ENCODE results near the gene SLC16A7.
"Not testable (repeated sequence)": the region's sequence is repeated elsewhere in the genome, so short reads cannot be mapped to it uniquely, and the experiment has no call there.

Gene SLC16A7

DNA sequence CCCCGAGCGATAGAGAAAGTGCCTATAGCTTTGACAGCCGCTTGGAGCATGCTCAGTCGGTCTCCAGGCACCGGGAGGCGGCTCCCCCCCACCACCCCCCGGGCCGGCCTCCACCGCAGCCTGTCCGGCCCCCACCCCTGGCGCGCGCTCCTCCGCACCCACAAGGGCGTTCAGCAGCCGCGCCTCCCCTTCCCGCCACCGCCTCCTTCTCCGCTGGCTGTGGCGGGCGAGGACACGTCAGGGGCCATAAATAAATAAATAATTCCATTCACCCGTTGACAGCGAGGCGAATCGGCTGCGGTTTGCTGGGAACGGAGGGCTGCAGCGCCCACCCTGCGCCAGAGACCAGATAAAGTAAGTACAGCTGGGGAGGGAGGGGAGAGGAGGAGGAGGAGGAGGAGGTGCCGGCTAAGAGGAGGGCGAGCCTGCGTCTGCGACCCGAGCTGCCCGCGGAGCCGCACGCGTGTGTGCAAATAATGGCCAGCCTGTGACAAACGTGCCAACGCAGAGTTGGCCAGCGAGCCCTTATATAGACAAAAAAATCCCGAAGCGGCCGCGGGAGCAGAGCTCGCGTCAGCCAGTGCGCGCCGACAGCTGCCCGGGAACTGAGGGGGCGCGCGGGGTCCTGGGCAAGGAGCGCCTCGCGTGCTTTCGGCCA, at the start of gene SLC16A7:
SLC16A7 (plus strand) TSS at position 147 of the 658 bp plus-strand sequence. CDS start 108,773 bp downstream, outside the sequence.
- DNase-seq: peak; percentile 80

DNA sequence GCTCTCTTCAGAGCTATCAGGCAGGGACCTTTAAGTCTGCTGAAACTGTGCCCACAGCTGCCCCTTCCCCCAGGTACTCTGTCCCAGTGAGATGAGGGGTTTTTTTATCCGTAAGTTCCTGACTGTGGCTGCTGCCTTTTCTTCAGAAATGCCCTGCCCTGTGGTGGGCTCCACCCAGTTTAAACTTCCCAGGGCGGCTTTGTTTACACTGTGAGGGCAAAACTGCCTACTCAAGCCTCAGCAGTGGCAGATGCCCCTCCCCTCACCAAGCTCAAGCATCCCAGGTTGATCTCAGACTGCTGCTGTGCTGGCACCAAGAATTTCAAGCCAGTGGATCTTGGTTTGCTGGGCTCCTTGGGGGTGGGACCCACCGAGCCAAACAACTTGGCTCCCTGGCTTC, 46.9 kb upstream of the SLC16A7 start:
- peak; percentile 5 for DNase-seq

DNA sequence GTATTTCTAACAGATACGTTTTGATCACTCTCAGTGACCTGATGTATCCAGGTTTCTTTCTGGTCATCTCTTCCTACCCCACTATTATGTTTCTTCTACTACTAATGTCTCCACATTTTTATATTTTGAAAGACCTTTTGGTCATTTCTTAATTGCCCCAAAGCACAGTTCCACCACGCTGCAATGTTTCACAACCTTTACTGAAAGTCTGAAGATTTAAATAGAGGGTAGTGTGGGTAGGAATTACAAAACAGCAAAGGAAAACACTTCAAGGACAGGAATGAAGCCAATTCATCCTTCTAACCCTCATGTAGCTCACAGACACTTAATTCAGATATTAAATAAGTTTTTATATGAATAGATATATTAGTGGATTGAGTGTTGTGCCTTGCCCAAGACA, 36.1 kb upstream of the SLC16A7 start:
- no peak for DNase-seq

DNA sequence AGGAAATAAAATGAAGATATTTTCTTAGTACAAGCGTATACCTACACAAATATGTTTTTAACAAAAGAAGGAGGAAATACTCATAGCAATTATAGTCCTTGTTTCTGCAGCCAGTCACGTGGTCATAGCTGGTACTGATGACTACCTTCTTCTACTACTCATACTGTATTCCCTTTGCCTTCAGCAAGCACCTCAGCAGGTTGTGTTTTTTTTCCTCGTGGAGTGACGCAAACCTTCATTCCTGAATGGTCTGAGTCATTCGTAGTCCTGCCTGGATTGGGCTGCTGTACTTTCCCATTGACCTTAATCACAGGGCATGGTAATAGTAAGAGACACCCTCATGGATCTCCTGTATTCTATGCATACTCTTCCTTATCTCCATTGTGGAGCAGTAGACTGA, 25.7 kb upstream of the SLC16A7 start:
- DNase-seq: no peak

DNA sequence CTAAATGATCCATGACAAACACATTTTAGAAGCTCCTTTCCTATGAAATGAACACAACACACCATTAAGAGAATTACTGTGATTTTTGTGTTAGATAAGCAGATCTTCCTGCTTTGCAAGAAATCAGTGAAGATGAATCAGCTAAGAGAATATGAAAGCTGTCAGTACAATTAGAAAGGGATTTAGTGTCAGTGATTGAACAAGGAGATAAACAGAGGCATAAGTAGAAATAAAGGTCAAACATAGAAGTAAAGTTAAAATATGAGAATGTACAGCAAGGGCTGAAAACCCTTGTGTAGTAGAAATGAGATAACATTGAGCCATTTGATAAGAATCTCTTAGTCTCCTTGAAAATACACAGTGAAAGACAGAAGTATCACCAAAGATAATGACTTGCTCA, 21.4 kb upstream of the SLC16A7 start:
- no peak for DNase-seq

DNA sequence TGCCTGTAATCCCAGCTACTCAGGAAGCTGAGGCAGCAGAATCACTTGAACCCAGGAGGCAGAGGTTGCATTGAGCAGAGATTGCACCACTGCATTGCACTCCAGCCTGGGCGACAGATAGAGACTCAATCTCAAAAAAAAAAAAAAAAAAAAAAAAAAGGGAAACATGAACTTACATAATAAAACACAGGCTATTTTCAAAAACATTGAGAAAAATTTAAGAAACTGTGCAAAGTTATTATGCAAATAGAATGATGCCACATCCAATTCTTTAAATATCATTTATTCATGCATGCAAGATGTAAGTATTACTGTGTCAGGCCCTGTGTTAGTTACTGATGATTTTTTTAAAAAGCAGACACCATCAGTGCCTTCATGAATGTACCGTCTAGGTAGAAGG, 20.0 kb upstream of the SLC16A7 start:
- no peak for DNase-seq

DNA sequence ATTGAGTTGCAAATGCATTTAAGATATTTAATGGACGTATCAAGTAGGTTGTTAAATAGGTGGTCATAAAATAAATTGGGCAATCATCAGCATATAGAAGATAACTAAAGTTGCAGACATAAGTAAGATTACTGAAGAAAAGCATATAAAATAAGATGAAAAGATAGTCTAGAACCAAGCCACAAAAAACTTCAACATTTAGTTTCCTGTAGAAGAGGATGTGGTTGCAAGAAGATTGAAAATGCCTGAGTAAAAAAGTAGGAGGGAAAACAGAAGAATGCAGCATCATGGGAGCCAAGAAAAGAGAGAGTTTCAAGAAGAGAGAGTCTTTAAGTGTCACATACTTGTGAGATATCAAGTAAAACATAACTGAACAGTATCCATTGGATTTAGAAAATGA, 17.6 kb upstream of the SLC16A7 start:
- DNase-seq: no peak

- no peak for DNase-seq
Observed at GRCh38 chr12:59579631-59580030, 16.2 kb upstream of the SLC16A7 start.

- no peak for DNase-seq
Observed at GRCh38 chr12:59580050-59580449, 15.8 kb upstream of the SLC16A7 start.

DNA sequence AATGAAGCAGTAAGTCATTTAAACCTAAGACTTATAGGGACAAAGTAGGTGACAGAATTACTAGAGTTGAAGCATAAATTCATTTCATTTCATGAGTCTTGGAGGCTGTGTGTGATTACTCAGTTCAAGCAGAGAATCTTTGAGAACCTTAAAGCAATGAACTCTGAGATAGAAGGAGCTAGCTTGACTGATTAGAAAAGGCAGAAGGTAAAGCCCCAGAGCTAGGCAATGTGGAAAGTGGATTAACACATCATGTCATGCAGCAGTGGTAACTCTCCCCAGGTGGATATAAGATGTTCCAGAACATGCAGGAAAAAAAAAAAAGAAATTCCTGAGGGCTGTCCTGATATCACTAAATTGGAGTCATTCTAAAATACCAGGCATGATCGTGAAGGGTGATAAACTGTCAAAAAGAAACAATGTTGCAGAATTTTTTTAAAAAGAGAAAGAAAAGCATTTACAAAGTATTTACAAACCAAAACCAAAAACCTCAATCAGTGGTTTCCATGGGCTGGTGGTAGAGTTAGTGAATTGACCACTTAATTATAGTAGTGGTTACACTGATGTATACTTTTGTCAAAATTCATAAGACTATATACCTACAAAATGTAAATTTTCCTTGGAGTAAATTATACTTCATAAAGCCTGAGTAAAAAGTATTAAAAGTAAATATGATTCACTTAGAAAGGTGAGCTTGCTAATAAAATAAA, 12.7 kb upstream of the SLC16A7 start:
- no peak for DNase-seq

DNA sequence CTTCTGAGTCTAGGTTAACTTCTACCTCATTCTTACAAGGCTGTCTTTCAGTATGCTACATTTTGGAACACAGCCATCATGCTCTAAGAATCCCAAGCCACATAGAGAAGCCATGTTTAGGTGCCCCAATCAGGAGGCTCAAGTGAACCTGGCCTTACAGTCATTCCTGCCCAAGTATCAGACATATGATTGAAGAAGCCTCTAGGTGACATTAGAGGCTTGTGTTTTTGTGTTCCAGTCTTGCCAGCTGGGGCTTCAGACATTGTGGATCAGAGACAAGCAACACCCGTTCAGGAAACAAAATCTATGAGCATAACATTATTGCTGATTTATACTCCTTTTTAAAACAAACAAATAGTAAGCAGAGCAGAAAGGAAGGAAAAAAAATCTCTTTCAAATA, 8.1 kb upstream of the SLC16A7 start:
- DNase-seq: no peak

- no peak for DNase-seq
Observed at GRCh38 chr12:59593761-59594160, 2.1 kb upstream of the SLC16A7 start.

DNA sequence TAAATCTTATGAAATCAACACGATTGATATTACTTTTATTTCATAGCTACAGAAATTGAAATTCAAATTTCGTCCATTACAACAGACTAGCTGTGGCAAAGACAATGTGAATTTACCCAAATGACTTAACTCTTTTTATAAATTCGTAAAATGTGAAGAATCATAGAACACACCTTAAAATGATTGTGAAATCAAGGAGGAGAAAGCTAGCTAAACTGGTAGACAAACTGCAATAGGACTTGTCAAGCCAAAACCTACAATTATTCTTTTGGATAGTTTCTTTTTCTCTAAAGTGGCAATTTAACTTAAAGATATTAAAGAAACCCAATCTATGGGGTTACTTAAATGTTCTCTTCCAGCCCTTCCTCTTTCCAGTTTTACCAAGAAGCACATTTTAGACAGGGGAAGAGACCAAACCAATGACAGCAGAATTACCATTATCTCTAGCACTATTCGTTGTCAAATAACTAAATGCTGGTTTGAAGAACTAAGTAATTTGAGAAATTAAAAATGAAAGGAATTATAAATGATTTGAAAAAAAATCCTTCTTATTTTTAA, 807 bp upstream of the SLC16A7 start:
- DNase-seq: no peak

DNA sequence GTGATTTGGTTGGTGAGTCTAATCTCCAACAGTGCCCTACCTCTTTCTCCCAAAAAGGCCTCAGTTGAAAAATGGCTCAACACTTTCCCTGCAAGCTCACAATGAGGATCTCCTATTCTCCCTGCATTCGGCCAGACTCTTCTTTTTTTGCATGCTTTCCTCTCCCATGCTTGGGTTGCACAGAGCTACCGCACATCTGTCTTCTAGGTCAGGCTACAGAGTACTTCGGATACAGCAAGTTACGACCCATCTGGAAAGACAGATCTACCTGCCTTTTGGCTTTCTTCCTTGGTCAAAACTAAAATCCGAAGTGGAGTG, 305 bp upstream of the SLC16A7 start:
- no peak for DNase-seq

- peak; percentile 32 for DNase-seq
Observed at GRCh38 chr12:59597385-59597781, 1.6 kb downstream of the SLC16A7 start.

GRCh38 chr12:59600171-59600570, 4.3 kb downstream of the SLC16A7 start:
- DNase-seq: no peak

- no peak for DNase-seq
Observed at GRCh38 chr12:59603754-59604153, 7.9 kb downstream of the SLC16A7 start.

GRCh38 chr12:59612823-59613434, 17.1 kb downstream of the SLC16A7 start:
- DNase-seq: not testable (repeated sequence)

DNA sequence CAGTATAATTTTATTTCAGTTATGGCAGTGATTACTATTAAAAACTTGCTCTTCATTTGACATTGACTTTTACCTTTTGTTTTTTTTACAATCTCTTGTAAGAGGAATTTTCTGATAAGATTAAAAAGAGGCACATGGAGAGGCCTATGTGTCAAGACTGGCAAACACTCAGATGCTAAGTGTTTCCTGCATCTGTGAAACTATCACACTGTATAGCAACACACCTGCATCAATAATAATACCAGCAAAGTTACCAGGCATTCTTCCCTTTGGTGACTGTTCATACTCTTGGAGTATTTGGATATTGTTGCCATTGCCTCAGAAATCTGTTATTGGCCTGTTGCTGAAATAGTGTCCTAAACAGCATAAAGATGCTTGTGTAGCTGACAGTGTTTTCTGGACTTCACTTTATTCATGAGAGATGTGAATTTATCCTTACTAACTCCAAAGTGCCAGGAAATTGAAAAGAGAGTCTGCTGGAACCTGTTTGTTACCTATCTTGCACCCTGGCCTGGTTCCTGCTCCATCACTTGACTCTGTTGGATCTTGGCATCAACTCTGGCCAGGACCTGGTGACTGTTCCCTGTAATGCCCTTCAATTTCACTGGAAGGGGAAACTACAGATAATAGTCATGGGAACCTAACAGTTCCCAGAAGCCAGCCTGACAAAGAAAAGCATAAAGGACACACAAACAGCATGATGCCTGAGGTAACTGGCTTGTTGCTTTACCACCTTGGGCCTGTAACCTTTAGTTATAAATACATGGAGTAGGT, 19.8 kb downstream of the SLC16A7 start:
- no peak for DNase-seq

DNA sequence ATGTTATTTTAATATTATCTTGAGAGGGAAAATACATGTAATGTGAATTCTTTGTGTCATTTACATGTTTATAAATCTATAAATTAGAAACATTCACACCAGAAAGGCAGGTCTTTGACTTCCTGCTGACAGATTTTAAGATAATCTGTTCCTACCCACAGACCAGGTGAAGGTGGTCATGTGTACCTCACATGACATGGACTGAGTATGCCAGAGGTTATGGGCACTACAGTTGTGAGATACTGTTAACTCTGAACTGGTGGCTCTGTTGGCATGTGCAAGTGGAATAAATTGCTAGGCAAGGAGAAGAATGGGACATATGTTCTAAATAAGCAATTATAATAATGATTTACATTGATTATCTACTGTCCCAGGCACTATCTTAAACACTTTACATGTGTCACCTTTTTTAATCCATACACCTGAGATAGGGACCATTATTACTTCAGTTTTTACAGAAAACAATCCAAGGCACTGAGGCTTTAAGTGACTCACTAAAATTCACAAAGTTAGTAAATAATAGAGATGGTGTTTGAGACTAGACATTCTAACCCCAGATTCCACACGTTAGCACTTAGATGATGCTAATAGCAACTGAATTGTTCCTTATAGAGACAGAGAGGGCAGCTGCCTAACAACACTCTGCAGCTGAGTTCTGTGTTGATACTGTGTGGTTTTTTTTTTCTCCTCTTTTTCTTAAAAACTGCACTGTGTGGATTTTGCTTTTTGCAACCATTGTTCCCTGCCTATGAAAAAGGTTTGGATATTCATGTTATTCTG, 23.8 kb downstream of the SLC16A7 start:
- no peak for DNase-seq

DNA sequence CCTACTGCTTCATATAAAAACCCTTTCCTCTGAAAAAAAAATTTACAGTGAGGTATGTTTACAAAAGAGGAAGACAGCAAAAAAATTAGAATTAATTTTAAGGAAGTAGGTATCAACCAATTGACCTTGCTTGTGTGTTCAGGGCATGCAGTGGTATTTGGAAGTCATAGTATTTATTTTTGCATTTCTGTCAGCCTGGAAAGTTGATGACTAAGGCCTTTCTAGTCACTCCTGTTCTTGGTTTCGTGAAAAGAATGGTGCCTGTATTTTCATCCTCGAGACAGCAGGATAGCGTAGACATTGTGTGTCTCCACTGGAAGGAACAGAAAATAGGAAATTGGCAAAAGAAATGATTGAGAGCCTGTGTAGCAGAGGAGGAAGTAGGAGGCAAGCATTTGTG, 24.5 kb downstream of the SLC16A7 start:
- no peak for DNase-seq

GRCh38 chr12:59624732-59625460, 29.1 kb downstream of the SLC16A7 start:
- DNase-seq: no peak
